AG09319 (cell line): ENCODE measurements around the gene LEFTY2.
"Not testable (repeated sequence)": the region's sequence is repeated elsewhere in the genome, so short reads cannot be mapped to it uniquely, and the experiment has no call there.

Experiments
- DNase-seq: peaks from one replicate; pipeline ENCODE4 v3.0.0-alpha.2; 2010; ENCODE audit warnings: low read depth; ENCODE audit errors: extremely low read depth
- CTCF ChIP-seq: IDR thresholded peaks from 2 replicates; pipeline ENCODE4 v1.5.1; 2011; ENCODE audit warnings: low read depth, mild to moderate bottlenecking, inconsistent platforms, low read length, moderate library complexity

LEFTY2 gene

DNA sequence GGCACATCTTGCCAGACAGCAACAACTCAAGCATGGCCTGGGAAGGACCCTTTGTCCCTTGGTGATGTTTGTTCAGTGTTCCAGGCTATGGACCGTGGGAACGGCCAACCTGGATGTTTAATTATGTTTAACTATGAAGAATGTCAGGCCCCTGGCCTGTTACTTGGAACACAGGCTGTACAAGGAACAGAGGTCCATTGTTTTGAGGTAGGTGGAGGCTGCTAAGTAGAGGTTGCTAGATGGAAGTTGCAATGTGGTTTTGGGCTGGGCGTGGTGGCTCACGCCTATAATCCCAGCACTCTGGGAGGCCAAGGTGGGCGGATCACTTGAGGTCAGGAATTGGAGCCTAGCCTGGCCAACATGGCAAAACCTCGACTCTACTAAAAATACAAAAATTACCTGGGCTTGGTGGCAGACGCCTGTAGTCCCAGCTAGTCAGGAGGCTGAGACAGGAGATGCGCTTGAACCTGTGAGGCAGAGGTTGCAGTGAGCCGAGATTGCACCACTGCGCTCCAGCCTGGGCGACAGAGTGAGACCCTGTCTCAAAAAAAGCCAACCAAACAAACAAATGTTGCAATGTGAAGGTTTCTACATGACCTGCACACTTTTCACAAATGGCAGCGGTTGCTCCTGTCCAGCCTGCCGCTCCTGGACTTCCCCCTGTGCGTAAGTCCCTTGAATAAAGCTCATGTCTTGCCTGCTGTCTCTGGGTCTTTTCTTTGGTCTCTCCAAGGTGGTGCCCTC is 49.6 kb downstream of the LEFTY2 start:
- no peak for DNase-seq
- TF ChIP-seq CTCF: no peak

DNA sequence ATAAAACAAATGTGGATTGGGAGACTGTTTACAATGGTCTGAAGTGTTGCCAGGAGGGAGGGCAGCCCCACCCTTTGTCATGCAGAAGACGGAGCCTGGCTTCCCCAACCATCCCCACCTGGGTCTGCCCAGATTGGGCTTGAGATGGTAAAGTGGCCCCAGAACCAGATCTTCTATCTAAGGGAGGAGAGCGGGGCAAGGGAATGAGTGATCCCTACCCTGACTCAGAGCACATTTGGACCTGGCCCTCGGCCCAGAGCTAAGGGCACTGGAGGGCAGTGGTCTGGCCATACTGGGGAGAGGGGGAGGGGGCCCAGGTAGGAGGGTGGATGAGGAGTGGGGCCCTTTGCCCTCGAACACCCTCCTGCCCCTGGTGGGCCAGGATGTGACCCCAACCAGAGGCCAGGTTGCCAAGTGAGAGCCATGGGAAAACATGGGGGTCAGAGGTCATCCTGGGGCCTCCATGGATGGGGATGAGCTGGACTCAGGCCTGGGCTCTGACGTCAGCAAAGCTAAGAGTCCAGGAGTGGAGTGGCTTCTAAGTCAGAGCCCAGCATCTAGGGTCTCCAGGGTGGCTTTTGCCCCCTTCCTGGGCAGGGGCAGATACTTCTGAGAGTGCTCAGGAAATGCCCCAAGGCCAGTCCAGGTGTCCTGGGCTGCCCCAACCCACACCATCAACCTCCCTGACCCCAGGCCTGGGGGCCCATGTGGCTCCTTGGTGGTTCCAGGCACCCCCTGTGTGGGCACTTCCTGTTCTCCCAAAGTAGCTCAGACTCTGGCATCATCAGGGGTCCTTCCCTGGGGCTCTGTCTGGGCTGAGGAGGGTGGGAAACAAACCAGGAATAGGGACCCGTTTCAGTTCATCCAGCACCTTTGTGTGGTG is 50.4 kb downstream of the LEFTY2 start:
- no peak for TF ChIP-seq CTCF

DNA sequence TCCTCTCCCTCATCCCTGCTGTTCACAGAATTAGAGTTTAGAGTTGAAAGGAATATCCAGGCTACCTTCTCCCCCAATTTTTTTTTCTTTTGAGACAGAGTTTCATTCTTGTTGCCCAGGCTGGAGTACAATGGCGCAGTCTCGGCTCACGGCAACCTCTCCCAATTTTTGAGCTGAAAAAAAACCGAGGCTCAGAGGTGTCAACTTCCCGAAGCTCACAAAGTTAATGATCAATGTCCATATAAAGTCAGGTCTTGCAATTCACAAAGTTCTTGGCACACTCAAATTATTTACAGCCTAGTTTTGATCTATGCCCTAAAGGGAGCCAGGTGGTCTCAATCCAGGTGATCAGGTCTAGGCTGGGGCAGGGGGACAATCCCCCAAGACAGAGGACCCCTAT is 51.3 kb downstream of the LEFTY2 start:
- TF ChIP-seq CTCF: no peak
- no peak for DNase-seq

More for the DNA sequence above, 50.4 kb downstream of the LEFTY2 start:
- DNase-seq: no peak

DNA sequence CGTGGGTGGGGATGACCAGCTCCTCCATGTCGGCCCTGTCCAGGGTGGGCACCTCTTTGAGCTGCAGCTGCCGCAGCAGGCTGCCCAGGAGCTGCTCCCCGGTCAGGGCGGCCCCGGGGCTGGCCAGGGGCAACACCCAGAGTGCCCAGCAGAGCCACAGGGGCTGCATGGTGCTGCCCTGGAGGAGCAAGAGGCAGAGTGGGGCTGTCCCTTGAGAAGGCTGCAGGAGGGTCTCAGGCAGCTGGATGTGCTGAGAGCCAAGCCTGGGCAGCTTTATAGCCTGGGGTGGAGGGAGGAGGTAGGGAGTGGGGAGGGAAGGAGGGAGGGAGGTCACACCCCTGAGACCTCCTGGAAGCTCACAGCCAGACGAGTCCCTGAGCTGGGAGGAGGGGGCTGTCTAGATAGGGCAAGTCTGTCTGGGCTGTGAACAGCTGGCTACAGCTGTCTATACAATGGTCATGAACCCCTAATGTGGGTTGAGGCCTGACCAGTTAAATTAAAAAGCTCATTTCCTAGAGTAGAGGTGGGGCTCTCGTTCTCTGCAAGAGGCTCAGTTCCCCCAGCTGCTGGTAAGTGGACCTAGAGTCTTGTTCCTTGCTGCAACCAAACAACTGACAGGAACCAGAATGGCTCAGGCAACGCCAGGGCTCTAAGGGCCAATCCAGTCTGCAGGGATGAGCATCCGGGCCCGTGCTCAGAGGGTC is 52.0 kb downstream of the LEFTY2 start, which contains the start of gene LEFTY1:
Gene LEFTY1, minus strand, starts transcription at position 249 of the 704 bp plus-strand sequence. Its CDS starts 80 bp downstream, at position 169.
- no peak for DNase-seq
- TF ChIP-seq CTCF: no peak

- TF ChIP-seq CTCF: no peak
- DNase-seq: no peak
Observed at GRCh38 chr1:225888289-225888897, 52.6 kb downstream of the LEFTY2 start.

GRCh38 chr1:225887554-225888288 is 53.3 kb downstream of the LEFTY2 start:
- not testable (repeated sequence) for DNase-seq

GRCh38 chr1:225887030-225887314 is 54.0 kb downstream of the LEFTY2 start:
- no peak for DNase-seq
- no peak for TF ChIP-seq CTCF
